GM18508 (cell line): ENCODE data around the gene CALML6.
A peak's percentile ranks its signal among the peaks of the same experiment; 100 is the strongest.

Source experiments
- ATAC-seq: cut with Tn5 transposase; IDR thresholded peaks from one replicate; pipeline ENCODE4 v1.9.1; 2021; ENCODE audit warnings: moderate number of reproducible peaks; ENCODE audit not compliant: insufficient read depth, unreplicated experiment

Gene CALML6

GRCh38 chr1:1910033-1910465 lies 5.0 kb upstream of the CALML6 start:
- ATAC-seq, result no peak

GRCh38 chr1:1910651-1911331 lies 4.3 kb upstream of the CALML6 start:
- ATAC-seq, result no peak

GRCh38 chr1:1911350-1912041 lies 3.6 kb upstream of the CALML6 start:
- no peak for ATAC-seq

GRCh38 chr1:1914101-1914970 lies 724 bp upstream of the CALML6 start:
- no peak for ATAC-seq

- ATAC-seq, result no peak
Measured at GRCh38 chr1:1915911-1916840, 1.1 kb downstream of the CALML6 start.

GRCh38 chr1:1916851-1917251 lies 1.8 kb downstream of the CALML6 start:
- no peak for ATAC-seq

- no peak for ATAC-seq
Measured at GRCh38 chr1:1917304-1917976, 2.4 kb downstream of the CALML6 start.

GRCh38 chr1:1917995-1918900 lies 3.2 kb downstream of the CALML6 start:
- ATAC-seq, result no peak

GRCh38 chr1:1918901-1919303 lies 3.8 kb downstream of the CALML6 start, which contains the start of gene TMEM52:
Gene TMEM52 (minus strand): TSS chr1:1919279. CDS start chr1:1919265, 14 bp downstream.
- peak; percentile 12 for ATAC-seq

GRCh38 chr1:1919304-1920056 lies 4.4 kb downstream of the CALML6 start:
- peak; percentile 51 for ATAC-seq

GRCh38 chr1:1920057-1920607 lies 5.1 kb downstream of the CALML6 start:
- ATAC-seq, result no peak

- no peak for ATAC-seq
Measured at GRCh38 chr1:1920608-1921458, 5.8 kb downstream of the CALML6 start.

GRCh38 chr1:1921459-1921862 lies 6.4 kb downstream of the CALML6 start:
- ATAC-seq, result no peak

GRCh38 chr1:1921901-1922701 lies 7.0 kb downstream of the CALML6 start:
- no peak for ATAC-seq

GRCh38 chr1:1922702-1922955 lies 7.6 kb downstream of the CALML6 start:
- no peak for ATAC-seq
